ENCODE data around the gene GFI1B. TPM values are rescaled to one million over a fixed set of nuclear protein-coding genes. Genes with fewer than 3 reads are reported as not detected.

The GFI1B gene
- total and polyA plus RNA-seq, 2 of the 13 experiments (the other 11 are each of a cell fraction or from before 2014, with no cell fraction given) = 0.15 to 0.51 TPM

GRCh38 chr9:133014696-133015095 is 36.2 kb downstream of the GFI1B start (continued):
- no peak for TF ChIP-seq DBP (CRISPR knock-in tag; IDR thresholded peaks at IDR 0.05; ENCODE audit: not compliant biosample characterization)

GRCh38 chr9:133023117-133023890 is 44.8 kb downstream of the GFI1B start:
- CTCF ChIA-PET (ENCODE audit: low intra/inter-chr PET ratio, low total read pairs) = interaction anchor here (0.7 to 2.9 kb wide), 4 partner anchors 26 to 157 kb away, joined by 3 to 50 read pairs (median 4); partner anchors contain the start of gene GFI1B
- Histone ChIP-seq H3K4me2 (ENCODE audit: low read depth, low read length) (peak overlapping the region; percentile 47; the same call in 1 of the 2 replicates), H3K27me3 (ENCODE audit: control insufficient read depth in 1 of 2, insufficient read depth in 2 of 2, low read length in 2 of 2) (0 out of 5 replicates have a peak, but pooled peaks cover 0 to 6% of the 10 kb centered on the region in 2 experiments), H3K4me3 (replicated peaks in 1 of 3; ENCODE audit: insufficient read depth in 1 of 3, low read depth in 2 of 3, low read length in 3 of 3) (peak overlapping the region in 1 of 3 experiments; percentile 23; a peak in 1 of 6 replicates), H3K79me2 (ENCODE audit: insufficient read depth, low read length) (no peaks in the 10 kb centered on the region), H3K4me1 (ENCODE audit: insufficient read depth, low read length) (peaks cover 29% of the 10 kb centered on the region), H3K36me3 (replicated peaks in 1 of 2; ENCODE audit: control insufficient read depth in 1 of 2, insufficient read depth in 2 of 2, low read length in 2 of 2) (no peaks in the 10 kb centered on the region), H2AFZ (ENCODE audit: low read length) (no peak overlapping the region), H3K9ac (ENCODE audit: insufficient read depth, low read depth, low read length) (no peak overlapping the region), H4K20me1 (ENCODE audit: insufficient read depth, low read length) (no peaks in the 10 kb centered on the region), H3K27ac (ENCODE audit: extremely low read length, insufficient read depth, low read length) (no peak overlapping the region), H3K9me3 (ENCODE audit: low read length) (no peaks in the 10 kb centered on the region)
- in situ Hi-C loops (cut with HindIII; ENCODE audit: extremely low pct_ligation_motif_present, low pct_unique_long_range_greater_than_20kb) = no loop called here
- no peak for TF ChIP-seq ZNF263 (CRISPR knock-in tag; IDR thresholded peaks at IDR 0.05)
- peak; percentile 72; the same call in 1 of the 2 replicates for TF ChIP-seq ZNF564 (CRISPR knock-in tag; IDR thresholded peaks at IDR 0.05)
- peak; percentile 79 for TF ChIP-seq HNRNPL (IDR thresholded peaks at IDR 0.05; ENCODE audit: low read depth, low read length)
- TF ChIP-seq RBFOX2 (IDR thresholded peaks at IDR 0.05; ENCODE audit: low read depth, low read length) = 0 out of 2 replicates have a peak, but pooled peaks have one; percentile 26
- 0 out of 2 replicates have a peak, but pooled peaks have one; percentile 34 for TF ChIP-seq ELF1 (CRISPR knock-in tag; IDR thresholded peaks at IDR 0.05)
- DNase-seq (ENCODE audit: low spot score) (no peak), FAIRE-seq (no peak), ATAC-seq (peak; percentile 22; the same call in 2 of the 3 replicates)
- WGBS (ENCODE audit: low lambda C conversion rate) = 58% methylated on average over 22 of the region's 26 CpGs
- BruUV-seq (replicated peaks) = no TSS peak
- POLR2A ChIA-PET = interaction anchor here (1.2 to 2.5 kb wide), 2 partner anchors 7 to 126 kb away, joined by 4 to 27 read pairs; partner anchors contain the start of gene GTF3C5
- intact Hi-C loops (cut with micrococcal nuclease; ENCODE audit: unreplicated experiment) = no loop called here

Measured in HepG2 (cell line).